Stimulated activated CD4-positive, alpha-beta T cell treated with anti-CD3 and anti-CD28 coated beads, Interleukin-15, amount 100 ng/mL, for 24 hours (primary cell): ENCODE measurements around the gene PPAT.
"Not testable (repeated sequence)": the region's sequence is repeated elsewhere in the genome, so short reads cannot be mapped to it uniquely, and the experiment has no call there.

Source experiments
- DNase-seq: peaks from one replicate; pipeline ENCODE4 v3.0.0-alpha.2; 2020

Gene PPAT

DNA sequence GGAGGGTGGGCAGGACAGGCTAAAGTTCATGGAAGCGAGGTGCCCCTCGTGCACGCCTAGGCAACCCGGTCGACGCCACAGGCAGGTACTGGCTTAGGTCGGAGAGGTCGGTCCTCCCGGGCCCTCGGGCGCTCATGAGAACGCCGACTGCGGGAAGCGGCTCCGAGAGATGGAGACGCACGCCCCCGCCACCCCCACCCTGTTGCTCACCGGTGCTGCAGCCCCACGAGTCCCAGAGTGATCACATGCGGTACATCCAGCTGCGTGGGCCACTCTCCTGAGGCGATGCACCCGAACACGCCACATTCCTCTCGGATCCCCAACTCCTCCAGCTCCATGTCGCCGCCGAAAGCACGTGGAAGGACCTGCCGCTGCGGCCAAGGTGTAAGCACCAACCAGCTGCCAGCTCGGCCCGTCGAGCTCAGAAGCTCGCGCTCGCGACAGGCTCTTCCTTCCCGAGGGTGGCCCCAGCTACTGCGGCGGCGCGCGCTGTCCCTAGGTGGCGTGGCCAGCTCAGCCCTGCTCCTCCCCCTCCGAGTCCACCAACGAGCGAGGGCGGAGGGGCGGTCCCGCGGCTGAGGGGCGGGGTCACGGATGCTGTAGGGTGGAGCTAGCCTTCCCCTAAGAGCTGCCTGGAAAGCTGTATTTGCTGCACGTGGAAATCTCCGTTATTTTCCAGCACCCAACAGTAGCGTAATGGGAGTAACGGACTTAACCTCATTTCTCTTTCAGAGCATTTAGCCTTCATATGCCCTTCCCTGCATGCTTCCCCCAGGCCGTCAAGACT lies at the start of gene PPAT:
TSS of gene PPAT (minus strand) at position 476 of the 787 bp plus-strand sequence. CDS start at position 338, 138 bp downstream.
- peak; percentile 99 for DNase-seq

DNA sequence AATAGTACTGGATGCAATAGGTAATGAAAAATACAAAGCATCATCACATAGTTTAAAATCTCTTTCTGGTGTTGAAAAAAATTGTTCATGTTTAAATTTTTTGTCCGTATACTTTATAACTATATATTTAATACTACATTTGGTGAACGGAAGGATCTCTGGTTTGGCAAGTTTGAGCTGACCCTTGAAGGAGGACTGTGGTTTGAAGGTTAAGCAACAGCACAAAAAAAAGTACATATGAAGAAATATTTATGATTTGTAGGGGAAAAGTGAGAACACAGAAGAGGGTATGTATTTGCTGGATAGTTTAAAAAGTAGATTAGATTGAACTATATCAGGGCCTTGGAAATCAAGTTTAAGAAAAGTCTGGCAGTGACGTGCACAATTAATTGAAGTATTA lies 45.3 kb upstream of the PPAT start:
- DNase-seq: no peak

DNA sequence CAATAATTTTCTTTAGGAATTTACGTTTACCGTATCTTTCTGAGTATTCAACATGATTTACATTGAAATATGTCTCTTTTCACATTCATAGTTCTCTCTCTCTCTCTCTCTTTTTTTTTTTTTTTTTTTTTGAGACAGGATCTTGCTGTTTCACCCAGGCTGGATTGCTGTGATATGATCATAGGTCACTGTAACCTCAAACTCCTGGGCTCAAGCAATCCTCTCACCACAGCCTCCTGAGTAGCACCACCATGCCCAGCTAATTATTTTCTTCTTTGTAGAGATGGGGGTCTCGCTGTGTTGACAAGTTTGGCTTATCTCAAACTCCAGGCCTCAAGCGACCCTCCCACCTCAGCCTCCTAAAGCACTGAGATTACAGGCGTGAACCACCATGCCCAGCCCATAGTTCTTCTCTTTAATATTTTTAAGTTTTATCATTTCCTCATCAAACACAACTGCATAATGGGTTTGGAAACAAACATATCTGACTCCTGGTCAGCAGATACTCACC lies 41.8 kb upstream of the PPAT start:
- DNase-seq: no peak

DNA sequence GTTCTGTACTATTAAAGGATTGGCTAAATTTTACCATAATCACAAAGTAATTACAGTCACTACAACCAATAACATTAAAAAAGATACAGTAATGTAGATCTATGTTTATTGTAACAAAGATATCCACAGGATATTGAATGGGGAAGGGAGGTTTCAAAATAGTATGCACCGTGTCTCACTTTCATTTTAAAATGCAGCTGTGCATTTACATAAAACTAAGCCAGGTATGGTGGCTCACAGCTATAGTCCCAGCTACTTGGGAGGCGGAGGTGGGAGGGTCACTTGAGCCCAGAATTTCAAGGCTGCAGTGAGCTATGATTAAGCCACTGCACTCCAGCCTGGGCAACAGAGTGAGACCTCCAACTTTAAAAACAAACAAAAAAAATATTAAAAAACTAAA lies 40.5 kb upstream of the PPAT start:
- DNase-seq: no peak

DNA sequence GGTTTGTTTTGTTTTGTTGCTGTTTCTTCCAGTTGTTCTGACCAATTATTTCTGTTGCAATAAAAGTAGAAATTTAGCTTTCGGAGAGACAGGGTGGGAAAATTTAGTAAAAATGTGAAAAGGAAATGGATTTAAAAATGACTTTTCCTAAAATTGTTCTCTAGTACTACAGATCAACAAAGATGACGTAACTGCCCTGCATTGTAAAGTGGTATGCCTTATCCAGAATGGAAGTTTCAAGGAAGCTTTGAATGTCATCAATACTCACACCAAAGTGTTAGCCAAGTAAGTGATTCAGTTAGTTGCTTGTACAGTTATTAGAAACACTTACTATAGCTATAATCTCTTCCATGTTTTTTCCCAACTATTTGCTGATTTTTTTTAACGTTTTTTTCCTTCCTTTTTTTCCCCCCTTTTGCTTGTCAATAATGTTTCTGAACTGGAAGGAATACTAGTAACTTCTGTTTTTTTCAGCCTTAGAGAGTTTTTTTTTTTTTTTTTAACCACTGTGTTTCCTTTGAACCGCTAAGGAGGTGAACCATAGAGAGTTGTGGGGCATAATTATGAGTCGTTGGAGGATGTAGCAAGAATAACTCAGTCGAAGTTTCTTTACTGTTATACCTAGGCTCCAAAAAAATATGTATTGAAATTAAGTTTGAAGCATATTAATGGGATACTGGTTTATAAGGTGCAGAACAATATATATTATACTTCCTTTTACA lies 34.2 kb upstream of the PPAT start:
- DNase-seq: no peak

DNA sequence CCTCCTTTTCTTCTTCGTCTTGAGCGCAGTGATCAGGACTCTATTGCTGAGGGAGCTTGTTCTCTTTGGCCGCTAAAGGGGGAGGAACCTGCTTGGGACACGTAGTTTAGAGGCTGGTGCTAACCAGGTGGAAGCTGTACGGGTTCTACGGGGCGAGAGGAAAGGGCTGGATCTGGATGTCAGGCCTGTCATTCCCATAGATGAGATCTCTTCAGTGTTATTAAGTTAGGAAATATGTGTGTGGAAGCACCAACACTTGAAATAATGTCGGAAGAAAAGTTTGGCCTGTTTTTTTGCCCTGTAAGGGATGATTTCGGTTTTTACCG lies 32.6 kb upstream of the PPAT start:
- DNase-seq: peak; percentile 53

DNA sequence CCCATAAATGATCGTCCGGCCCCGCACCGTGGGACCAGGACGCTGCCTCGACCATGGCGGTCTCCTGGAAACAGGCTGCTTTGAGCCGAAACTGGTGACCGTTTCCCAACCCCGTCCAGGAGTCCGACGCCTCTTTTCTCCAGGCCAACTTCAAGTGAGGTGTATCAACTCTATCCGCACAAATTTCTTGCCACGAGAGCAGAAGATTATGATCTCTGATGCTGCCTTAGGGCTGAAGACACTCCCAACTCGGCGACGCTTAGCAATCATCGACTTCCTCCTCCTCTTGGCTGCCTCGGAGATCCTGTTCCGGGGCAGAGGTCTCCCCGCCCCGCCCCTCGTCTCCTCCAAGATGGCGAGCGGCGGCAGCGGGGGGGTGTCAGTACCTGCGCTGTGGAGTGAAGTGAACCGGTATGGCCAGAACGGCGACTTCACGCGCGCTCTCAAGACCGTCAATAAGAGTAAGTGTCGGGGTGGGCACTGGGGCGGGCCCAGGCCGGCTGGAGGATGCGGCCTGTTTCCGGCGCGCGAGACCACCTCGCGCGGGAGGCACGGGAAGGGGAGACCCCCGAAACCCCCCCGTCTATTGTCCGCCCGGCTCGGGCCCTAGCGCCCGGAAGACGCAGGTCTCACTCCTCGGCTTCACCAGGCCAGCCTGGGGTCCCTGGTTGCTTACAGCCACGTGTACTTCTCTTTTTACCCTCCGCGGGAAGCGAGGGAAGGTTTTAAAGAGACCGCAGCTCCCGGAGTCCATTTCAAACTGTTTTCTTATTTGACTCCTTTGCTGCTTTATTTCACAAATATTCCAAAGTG lies 32.1 kb upstream of the PPAT start, which contains the start of gene SRP72:
TSS of gene SRP72 (plus strand) at position 334 of the 813 bp plus-strand sequence. CDS start at position 353, 19 bp downstream.
- peak; percentile 93 for DNase-seq

DNA sequence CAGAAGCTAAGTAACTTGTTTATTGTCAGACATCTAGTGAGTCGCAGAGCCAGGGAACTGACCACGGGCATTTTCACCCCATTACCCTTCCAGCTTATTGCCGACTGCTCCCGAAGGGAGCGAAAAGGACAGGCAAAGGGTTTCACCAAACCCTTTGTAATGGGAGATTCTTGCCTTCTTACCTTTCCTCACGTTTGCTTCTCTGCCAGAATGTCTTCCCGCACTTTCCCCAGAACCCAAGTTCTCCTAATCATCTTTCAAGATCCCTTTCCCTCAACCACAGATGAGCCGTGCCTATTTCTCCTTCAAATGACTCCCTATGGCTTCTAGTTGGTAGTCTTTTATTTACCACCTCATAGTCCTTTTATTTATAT lies 31.5 kb upstream of the PPAT start:
- no peak for DNase-seq

DNA sequence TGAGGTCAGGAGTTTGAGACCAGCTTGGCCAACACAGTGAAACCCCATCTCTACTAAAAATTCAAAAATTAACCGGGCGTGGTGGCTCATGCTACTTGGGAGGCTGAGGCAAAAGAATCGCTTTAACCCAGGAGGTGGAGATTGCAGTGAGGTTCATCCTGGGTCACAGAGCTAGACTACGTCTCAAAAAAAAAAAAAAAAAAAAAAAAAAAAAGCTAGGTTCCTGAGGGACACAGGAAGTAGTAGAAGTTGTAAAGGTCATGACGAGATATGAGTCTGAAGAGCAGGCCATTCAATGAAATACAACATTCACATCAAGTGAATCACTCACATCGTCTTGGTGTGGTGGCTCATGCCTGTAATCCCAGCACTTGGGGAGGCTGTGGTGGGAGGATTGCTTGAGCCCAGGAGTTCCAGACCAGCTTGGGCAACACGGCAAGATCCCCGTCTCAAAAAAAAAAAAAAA lies 30.9 kb upstream of the PPAT start:
- peak; percentile 18 for DNase-seq

DNA sequence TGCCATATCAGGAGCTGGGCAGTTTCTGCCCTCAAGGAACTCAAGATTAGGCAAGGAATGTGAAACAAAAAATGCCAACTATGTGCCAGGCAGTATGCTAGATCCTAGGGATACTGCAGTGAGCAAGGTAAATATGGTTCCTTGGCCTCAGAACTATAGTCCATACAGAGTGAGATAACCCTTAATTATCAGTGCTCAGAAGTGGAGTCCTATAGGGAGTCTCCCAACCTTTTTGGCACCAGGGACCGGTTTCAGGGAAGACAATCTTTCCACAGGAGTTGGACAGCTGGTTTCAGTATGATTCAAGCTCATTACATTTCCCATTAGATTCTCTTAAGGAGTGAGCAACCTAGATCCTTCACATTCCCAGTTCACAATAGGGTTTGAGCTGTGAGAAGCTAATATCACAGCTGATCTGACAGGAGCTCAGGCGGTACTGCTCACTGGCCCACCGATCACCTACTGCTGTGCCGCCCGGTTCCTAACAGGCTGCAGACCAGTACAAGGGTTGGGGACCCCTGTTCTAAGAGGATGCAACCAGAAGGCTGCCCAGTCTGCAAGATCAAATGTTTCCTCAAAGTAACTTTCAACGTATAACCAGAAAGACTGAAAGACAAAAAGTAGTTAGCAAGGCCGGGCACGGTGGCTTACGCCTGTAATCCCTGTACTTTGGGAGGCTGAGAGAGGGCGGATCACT lies 30.3 kb upstream of the PPAT start:
- no peak for DNase-seq

DNA sequence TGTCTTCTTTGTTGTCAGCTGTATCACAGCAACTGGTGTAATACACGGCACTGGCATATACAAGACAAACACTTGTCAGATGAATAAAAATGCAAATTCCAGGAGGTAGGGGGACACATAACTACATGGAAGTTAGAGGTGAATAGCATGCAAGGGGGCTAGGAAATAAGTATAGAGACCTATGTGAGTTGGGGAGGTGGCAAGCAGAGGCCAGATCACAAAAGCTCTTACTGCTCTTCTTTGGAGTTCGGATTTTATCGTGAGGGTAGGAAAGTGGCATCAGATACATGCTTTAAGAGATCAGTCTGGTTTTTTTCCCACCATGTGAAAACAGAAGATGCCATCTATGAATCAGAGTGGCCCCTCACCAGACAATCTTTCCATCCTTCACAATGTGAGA lies 29.2 kb upstream of the PPAT start:
- DNase-seq: no peak

DNA sequence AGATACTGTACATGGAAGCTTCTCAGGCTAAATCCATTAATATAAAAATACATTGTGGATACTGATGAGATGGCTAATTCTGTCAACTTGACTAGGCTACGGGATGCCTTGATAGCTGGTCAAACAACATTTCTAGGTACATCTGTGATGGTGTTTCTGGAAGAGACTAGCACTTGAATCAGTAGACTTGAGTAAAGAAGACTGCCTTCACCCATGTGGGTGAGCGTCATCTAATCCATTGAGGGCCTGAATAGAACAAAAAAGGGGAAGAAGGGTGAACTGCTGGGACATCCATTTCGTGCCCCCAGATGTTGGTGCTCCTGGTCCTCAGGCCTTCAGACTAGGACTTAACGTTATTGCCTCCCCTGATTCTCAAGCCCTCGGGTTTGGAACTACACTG lies 28.3 kb upstream of the PPAT start:
- DNase-seq: no peak

DNA sequence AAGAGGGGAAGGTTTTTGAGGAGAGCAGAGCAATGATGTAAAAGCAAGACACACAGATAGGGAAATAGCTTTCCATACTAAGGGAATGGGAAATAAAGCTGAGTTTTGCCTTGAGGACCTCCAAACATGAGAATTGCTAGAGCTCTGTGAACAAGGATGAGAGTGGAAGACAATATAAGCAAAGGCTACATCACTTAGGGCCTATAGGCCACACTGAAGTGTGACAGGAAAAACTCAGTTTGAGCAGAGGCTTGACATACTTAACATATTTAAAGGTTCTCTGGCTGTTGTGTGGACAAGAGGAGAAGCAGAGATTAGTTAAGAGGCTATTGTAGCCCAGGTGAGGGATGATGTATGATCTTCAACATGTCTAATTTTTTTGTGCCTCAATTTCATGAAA lies 26.7 kb upstream of the PPAT start:
- no peak for DNase-seq

DNA sequence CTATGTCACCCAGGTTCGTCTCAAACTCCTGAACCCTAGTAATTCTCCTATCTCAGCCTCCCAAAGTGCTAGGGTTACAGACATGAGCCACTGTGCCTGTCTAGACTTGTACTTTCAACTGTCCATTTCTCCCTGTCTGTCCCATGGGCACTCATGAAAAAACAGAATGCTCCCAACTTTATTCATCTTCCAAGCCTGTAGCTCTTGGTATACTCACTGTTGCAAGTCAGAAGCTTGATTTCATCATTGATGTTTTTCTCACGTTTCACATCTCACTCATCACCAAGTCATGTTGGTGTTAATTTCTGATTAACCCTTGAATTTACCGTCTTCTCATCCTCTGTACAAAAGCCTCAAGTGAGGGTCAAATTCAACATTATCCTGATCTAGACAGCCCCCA lies 24.7 kb upstream of the PPAT start:
- DNase-seq: no peak

DNA sequence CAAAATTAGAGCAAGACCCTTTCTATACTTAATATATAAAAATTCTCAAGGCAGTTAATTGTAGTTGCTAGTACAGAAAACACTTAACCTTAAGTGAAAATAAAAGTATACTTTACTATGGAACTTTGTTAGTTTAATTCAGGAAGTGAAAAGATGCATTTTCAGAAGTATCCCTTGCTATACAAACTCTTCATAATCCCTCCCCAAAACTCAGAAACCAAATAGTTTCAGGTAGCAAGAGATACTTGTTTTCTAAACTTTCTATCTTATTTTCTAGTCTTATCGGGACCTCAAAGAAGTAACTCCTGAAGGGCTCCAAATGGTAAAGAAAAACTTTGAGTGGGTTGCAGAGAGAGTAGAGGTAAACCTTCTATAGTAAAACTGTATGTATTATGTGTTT lies 14.9 kb upstream of the PPAT start:
- DNase-seq: no peak

DNA sequence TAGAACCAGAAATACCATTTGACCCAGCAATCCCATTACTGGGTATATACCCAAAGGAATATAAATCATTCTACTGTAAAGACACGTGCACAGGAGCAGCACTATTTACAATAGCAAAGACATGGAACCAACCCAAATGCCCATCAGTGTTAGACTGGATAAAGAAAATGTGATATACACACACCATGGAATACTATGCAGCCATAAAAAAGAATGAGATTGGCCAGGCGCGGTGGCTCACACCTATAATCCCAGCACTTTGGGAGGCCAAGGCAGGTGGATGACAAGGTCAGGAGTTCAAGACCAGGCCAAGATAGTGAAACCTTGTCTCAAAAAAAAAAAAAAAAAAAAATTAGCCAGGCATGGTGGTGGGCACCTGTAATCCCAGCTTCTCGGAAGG lies 14.1 kb upstream of the PPAT start:
- not testable (repeated sequence) for DNase-seq

DNA sequence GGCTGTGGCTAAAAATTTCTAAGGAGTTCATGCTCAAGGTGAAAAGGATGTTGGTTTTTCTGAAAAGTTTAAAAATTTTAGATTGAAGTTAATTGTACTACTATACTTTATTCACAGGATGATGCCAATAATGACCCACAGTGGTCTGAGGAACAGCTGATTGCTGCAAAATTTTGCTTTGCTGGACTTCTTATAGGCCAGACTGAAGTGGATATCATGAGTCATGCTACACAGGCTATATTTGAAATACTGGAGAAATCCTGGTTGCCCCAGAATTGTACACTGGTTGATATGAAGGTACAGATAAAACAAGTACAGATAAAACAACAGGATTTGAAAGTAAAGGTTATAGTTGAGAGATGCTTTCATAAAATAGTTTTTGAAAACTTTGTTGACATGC lies 12.9 kb upstream of the PPAT start:
- no peak for DNase-seq

DNA sequence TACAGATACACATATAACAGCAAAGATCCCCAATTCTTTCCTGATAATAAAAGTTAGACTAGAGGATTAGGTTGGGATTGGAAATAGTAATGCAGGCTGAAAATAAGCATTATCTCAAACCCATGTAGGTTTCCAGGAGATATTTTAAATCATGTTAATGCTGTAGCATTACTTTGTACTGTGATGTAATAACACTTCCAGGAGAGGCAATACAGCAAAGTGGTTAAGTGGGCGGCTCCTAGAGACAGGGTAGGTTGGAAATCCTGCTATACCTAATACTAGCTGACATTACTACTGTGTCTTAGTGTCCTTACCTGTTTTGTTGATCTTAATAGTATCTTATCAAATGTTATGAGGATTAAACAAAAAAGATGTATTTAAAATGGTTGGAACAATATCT lies 10.3 kb upstream of the PPAT start:
- no peak for DNase-seq

DNA sequence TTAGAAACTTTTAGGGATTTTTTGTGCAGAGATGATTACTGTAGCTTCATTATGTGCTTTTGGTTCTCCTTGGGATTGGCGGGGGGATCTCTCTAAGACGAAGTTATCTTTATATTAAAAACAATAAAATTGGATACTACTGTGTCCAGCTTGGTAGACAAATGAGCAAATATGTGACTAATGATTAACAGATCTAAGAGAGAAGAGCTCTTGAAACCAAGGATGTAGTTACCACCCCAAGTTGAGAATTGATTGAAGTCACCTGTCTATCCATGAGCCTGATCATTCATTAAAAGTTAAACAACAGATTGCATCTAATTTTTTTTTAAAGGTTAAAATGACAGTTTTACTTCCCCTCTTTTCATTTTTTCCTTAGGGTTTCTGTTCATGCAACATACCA lies 9.3 kb upstream of the PPAT start:
- DNase-seq: no peak

DNA sequence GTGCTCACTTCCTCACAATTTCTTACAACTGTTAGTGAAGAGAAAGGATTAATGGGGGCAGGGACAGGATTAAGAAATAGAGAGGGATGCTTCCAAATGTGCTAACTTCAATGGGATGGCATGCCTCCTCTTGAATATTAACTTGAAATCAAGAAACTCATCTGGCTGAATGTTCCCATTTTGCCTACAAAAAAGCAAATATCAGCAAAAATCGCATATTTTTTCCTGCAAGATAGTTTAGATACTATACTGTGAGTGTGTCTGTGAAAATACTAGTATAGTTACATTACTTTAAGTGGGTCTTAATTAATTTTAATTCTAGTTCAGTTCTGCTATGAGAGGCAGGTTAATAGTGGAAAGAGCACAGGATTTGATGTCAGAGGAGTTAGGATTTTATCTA lies 5.6 kb upstream of the PPAT start:
- DNase-seq: no peak

DNA sequence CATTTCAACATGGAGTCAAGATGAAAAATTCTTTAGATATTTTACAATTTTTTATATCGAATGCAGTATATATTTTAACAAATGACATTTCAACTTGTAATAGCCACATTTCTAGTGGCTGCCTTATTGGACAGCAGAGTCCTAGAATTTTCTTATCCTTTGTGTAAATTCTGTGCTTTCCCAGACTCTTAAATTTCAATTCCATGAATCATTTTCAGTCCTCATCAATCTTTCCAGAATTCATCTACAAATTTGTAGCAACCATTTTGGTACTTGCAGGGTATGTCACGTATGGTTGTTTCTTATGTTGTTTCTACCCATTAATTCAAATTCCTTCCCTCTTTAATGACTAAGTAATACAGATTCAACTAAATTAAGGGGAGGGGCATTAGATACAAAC lies 3.4 kb upstream of the PPAT start:
- no peak for DNase-seq

DNA sequence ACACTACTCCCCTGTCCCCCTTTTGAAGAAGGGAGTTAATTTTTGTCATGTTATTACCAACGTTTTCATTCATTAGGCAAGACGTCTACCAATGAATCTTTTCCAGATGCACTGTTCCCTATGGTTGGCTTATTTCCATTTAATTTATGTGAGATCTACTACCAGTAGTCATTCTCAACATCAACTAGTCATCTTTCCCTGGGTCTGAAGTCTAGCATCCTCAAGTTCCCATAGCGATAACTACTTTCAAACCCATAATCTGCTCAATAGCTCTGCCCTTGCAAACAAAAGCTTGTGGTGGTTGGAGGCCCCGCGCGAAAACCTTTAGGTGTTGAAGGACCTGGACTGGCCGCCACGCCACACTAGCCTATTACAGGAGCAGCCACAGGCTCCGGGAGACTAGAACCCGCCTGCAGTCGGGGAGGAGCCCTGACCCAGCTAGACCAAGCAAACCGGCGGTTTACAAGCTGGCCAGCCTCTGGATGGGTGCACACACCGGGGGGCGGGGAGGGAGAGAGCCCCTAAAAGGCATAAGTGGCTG lies 746 bp downstream of the PPAT start:
- peak; percentile 62 for DNase-seq

DNA sequence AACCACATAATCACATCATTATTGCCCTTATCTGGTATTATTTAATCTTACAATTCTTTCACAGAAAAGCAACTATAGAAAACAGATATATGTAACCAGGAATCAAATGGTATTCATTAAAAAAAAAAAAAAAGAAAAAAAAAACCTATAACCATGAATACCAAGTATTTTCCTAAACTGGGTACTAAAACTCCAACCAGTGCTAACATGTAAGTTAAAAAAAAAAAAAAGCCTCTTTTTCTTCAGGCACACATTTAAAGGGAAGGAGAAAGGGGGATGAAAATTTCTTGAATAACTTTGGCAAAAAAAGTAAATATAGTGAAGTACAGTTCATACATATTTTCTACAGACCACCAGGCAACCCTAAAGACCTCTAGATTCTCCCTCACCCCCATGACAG lies 2.1 kb downstream of the PPAT start:
- no peak for DNase-seq
